Endothelial cell of umbilical vein (primary cell): ENCODE data around the gene DPF3. TPM values are rescaled to one million over a fixed set of nuclear protein-coding genes. Genes with fewer than 3 reads are reported as not detected.

Source experiments
- BruUV-seq: library from RNA; stranded (reverse); fragments of 400-500 nt; replicated peaks from 2 replicates; lab custom pipeline; 2021; lab: Mats Ljungman, UMichigan
- CTCF ChIA-PET: fragments of 300-600, 350-600 bp; sonication (Branson Sonifier 250); formaldehyde crosslinking; loops from one replicate; lab custom pipeline; 2021; ENCODE audit warnings: antibody characterized with exemption, inconsistent platforms; lab: Charles Lee
- POLR2A ChIA-PET: fragments of 300-600, 350-600 bp; sonication (Branson Sonifier 250); formaldehyde crosslinking; loops from one replicate; lab custom pipeline; 2021; ENCODE audit warnings: antibody characterized with exemption, inconsistent platforms; lab: Charles Lee
- DNase-seq: peaks from one replicate; pipeline ENCODE4 v3.0.0-alpha.2; 2011; ENCODE audit warnings: low read depth, low spot score
- FAIRE-seq: peaks from 2 replicates; lab custom pipeline; 2011; peaks lifted over from hg19 to GRCh38; lab: Jason Lieb, UNC
- H2AFZ ChIP-seq: 2 replicates; pipeline ENCODE4 v1.6.0; 2012; ENCODE audit warnings: low read depth, low read length, control low read depth, inconsistent platforms
- H3K27ac ChIP-seq: 2 replicates; pipeline ENCODE4 v1.5.1; 2011; ENCODE audit warnings: low read depth, mild to moderate bottlenecking, control low read depth, low read length, moderate library complexity; ENCODE audit not compliant: insufficient read depth
- H3K27me3 ChIP-seq, 2 experiments: 2 replicates each; pipeline versions ENCODE4 v1.6.0 to v1.6.1; 2011; ENCODE audit warnings: low read length in 2 of 2, mixed read lengths in 1 of 2; ENCODE audit not compliant: control insufficient read depth in 2 of 2, insufficient read depth in 2 of 2
- H3K36me3 ChIP-seq, 2 experiments: 2 replicates in 1 of 2; 3 replicates in 1 of 2; pipeline ENCODE4 v1.5.1; 2011; ENCODE audit warnings: low read length in 2 of 2, mild to moderate bottlenecking in 1 of 2, moderate library complexity in 1 of 2; ENCODE audit not compliant: control insufficient read depth in 2 of 2, insufficient read depth in 2 of 2; ENCODE audit errors: extremely low read depth in 1 of 2
- H3K4me1 ChIP-seq: 3 replicates; pipeline ENCODE4 v1.5.1; 2011; ENCODE audit warnings: mild to moderate bottlenecking, low read length; ENCODE audit not compliant: control insufficient read depth, insufficient read depth; ENCODE audit errors: extremely low read depth
- H3K4me2 ChIP-seq: 2 replicates; pipeline ENCODE4 v1.6.1; 2011; ENCODE audit warnings: low read length, control low read depth, mixed read lengths; ENCODE audit not compliant: insufficient read depth
- H3K4me3 ChIP-seq, 3 experiments: fragments of 200-600 bp in 1 of 3; sonication (generic), shearing (Covaris generic) in 1 of 3; replicated peaks in 1 of 3; 2 replicates each; pipeline ENCODE4 v1.5.1; 2011 to 2016; ENCODE audit warnings: control low read depth in 3 of 3, low read length in 3 of 3, mild to moderate bottlenecking in 2 of 3, inconsistent platforms in 1 of 3, low read depth in 1 of 3, moderate library complexity in 1 of 3; ENCODE audit not compliant: insufficient read depth in 1 of 3
- H3K79me2 ChIP-seq: 2 replicates; pipeline ENCODE4 v1.6.0; 2012; ENCODE audit warnings: low read length, inconsistent platforms; ENCODE audit not compliant: control insufficient read depth, insufficient read depth
- H3K9ac ChIP-seq: replicated peaks from 2 replicates; pipeline ENCODE3; 2011; ENCODE audit warnings: low read length, control low read depth; ENCODE audit not compliant: insufficient read depth; ENCODE audit errors: extremely low read depth
- H3K9me1 ChIP-seq: replicated peaks from 3 replicates; pipeline ENCODE4 v1.6.0; 2011; ENCODE audit warnings: mild to moderate bottlenecking, low read length; ENCODE audit not compliant: control insufficient read depth, insufficient read depth; ENCODE audit errors: extremely low read depth
- H3K9me3 ChIP-seq: replicated peaks from 2 replicates; pipeline ENCODE4 v1.5.1; 2012; ENCODE audit warnings: low read length, inconsistent platforms; ENCODE audit not compliant: control insufficient read depth, insufficient read depth
- H4K20me1 ChIP-seq: replicated peaks from 2 replicates; pipeline ENCODE3; 2011; ENCODE audit warnings: mild to moderate bottlenecking, low read length; ENCODE audit not compliant: control insufficient read depth, insufficient read depth; ENCODE audit errors: extremely low read depth
- CTCF ChIP-seq, 2 donors: IDR thresholded peaks; 1 replicate in 1 of 2; 2 replicates in 1 of 2; pipeline ENCODE4 v1.5.1; 2011; ENCODE audit warnings: low read length in 2 of 2, mild to moderate bottlenecking in 2 of 2, moderate library complexity in 2 of 2, control low read depth in 1 of 2, inconsistent platforms in 1 of 2, low read depth in 1 of 2; ENCODE audit not compliant: insufficient read depth in 1 of 2; ENCODE audit errors: extremely low read depth in 1 of 2
- EZH2 ChIP-seq: IDR thresholded peaks from 2 replicates; pipeline ENCODE4 v1.6.1; 2012; ENCODE audit warnings: borderline replicate concordance, low read depth, mild to moderate bottlenecking, moderate library complexity, low read length, inconsistent platforms; ENCODE audit not compliant: severe bottlenecking
- FOS ChIP-seq: IDR thresholded peaks from 2 replicates; pipeline ENCODE4 v1.6.1; 2011; ENCODE audit warnings: mild to moderate bottlenecking, low read length, moderate library complexity, borderline replicate concordance; ENCODE audit not compliant: insufficient read depth
- GATA2 ChIP-seq: IDR thresholded peaks from 2 replicates; pipeline ENCODE4 v1.7.0; 2011; ENCODE audit warnings: low read depth, mild to moderate bottlenecking, moderate library complexity, mixed read lengths, low read length; ENCODE audit not compliant: insufficient read length, insufficient read depth
- JUN ChIP-seq: IDR thresholded peaks from 2 replicates; pipeline ENCODE4 v1.6.1; 2011; ENCODE audit warnings: borderline replicate concordance, low read depth; ENCODE audit not compliant: insufficient read length, insufficient read depth
- MAX ChIP-seq: IDR thresholded peaks from 2 replicates; pipeline ENCODE4 v1.6.1; 2011; ENCODE audit not compliant: insufficient read depth, insufficient read length
- MYC ChIP-seq: IDR thresholded peaks from one replicate; pipeline ENCODE4 v1.6.1; 2011; ENCODE audit warnings: mild to moderate bottlenecking, low read depth, low read length
- POLR2A ChIP-seq: IDR thresholded peaks from 2 replicates; pipeline ENCODE4 v1.6.1; 2012; ENCODE audit warnings: low read depth, mild to moderate bottlenecking, control low read depth, low read length
- POLR2AphosphoS5 ChIP-seq: IDR thresholded peaks from 2 replicates; pipeline ENCODE4 v1.6.1; 2012; ENCODE audit warnings: low read depth, mild to moderate bottlenecking, control low read depth, low read length, moderate library complexity; ENCODE audit not compliant: insufficient read depth
- dilution Hi-C: fragments of 300-500 bp; cut with MboI; formaldehyde crosslinking; loops from one replicate; pipeline ENCODE4 v1.15.0; 2019; ENCODE audit warnings: low sequenced_read_pairs; ENCODE audit not compliant: extremely low pct_ligation_motif_present
- intact Hi-C: fragments of 100-400 bp; cut with micrococcal nuclease; formaldehyde crosslinking; loops from one replicate; pipeline ENCODE4 v1.10.0; 2022
- polyA plus RNA-seq, 4 experiments: library from polyadenylated mRNA; depleted of rRNA in 3 of 4; stranded (reverse) in 3 of 4; unstranded in 1 of 4; fragments of >200 nt; gene quantifications; 2 replicates each; pipeline versions ENCODE4 v1.2.1 to v1.2.3, GENCODE V29; 2011 to 2012; ENCODE audit warnings: missing spikeins in 1 of 4
- total RNA-seq: library from RNA; stranded (reverse); gene quantifications from 2 replicates; pipeline ENCODE4 v1.2.3, GENCODE V29; 2021

DPF3 gene
- total and polyA plus RNA-seq, 2 donors (not counting 3 experiments of a cell fraction or from before 2014, with no cell fraction given), result 2.4 to 3.5 TPM

GRCh38 chr14:72883109-72883508 is 10.8 kb downstream of the DPF3 start:
- peaks cover 24% of the 10 kb centered on the region for H3K79me2 ChIP-seq
- POLR2A ChIA-PET, result interaction anchor here (1.6 kb wide), 1 partner anchor 10 kb away, joined by 11 read pairs; the partner anchor contains the start of gene DPF3
- peak overlapping the region; percentile 53 for H3K9ac ChIP-seq
- no peak for DNase-seq
- FAIRE-seq, result no peak
- H3K36me3 ChIP-seq, result no peaks in the 10 kb centered on the region
- dilution Hi-C loops, result no loop called here
- no TSS peak for BruUV-seq
- no peaks in the 10 kb centered on the region for H3K9me1 ChIP-seq
- no peaks in the 10 kb centered on the region for H4K20me1 ChIP-seq
- H3K4me3 ChIP-seq, result no peak overlapping the region
- TF ChIP-seq EZH2 (no peak), MAX (no peak)
- peak overlapping the region; percentile 22 for H3K4me2 ChIP-seq
- CTCF ChIA-PET, result interaction anchor here (0.8 to 2.3 kb wide), 7 partner anchors 9 to 369 kb away, joined by 3 to 20 read pairs (median 5); partner anchors contain the start of gene DPF3
- intact Hi-C loops, result no loop called here
- no peaks in the 10 kb centered on the region for H3K27me3 ChIP-seq
- H2AFZ ChIP-seq, result no peak overlapping the region
- peak overlapping the region; percentile 98 for H3K27ac ChIP-seq
- no peaks in the 10 kb centered on the region for H3K9me3 ChIP-seq
- peaks cover 18% of the 10 kb centered on the region for H3K4me1 ChIP-seq

GRCh38 chr14:72882463-72882862 is 11.4 kb downstream of the DPF3 start:
- Histone ChIP-seq H3K9me1 (no peaks in the 10 kb centered on the region), H3K9ac (no peak overlapping the region), H4K20me1 (no peaks in the 10 kb centered on the region), H3K9me3 (no peaks in the 10 kb centered on the region), H3K4me3 (no peak overlapping the region), H3K4me1 (peaks cover 18% of the 10 kb centered on the region), H3K79me2 (peaks cover 24% of the 10 kb centered on the region), H2AFZ (no peak overlapping the region), H3K27ac (no peak overlapping the region), H3K4me2 (no peak overlapping the region), H3K36me3 (no peaks in the 10 kb centered on the region), H3K27me3 (no peaks in the 10 kb centered on the region)
- FAIRE-seq (no peak), DNase-seq (no peak)
- no TSS peak for BruUV-seq
- no peak for TF ChIP-seq MAX
- no peak for TF ChIP-seq MYC
- no peak for TF ChIP-seq JUN
- TF ChIP-seq GATA2, result no peak
- no peak for TF ChIP-seq FOS
- TF ChIP-seq CTCF (IDR thresholded peaks at IDR 0.05; ENCODE audit: extremely low read depth in 1 of 2, insufficient read depth in 1 of 2, low read depth in 1 of 2, low read length in 2 of 2), result no peak
- no peak for TF ChIP-seq EZH2
- TF ChIP-seq POLR2AphosphoS5, result no peak
- no peak for TF ChIP-seq POLR2A
- dilution Hi-C loops (no loop called here), intact Hi-C loops (no loop called here)
- ChIA-PET CTCF (no interaction called here), POLR2A (no interaction called here)
